ENCODE measurements around the gene AGXT. TPM values are rescaled to one million over a fixed set of nuclear protein-coding genes. Genes with fewer than 3 reads are reported as not detected.

Gene AGXT
- total RNA-seq, 1 donor from 2014 or later, result not detected

DNA sequence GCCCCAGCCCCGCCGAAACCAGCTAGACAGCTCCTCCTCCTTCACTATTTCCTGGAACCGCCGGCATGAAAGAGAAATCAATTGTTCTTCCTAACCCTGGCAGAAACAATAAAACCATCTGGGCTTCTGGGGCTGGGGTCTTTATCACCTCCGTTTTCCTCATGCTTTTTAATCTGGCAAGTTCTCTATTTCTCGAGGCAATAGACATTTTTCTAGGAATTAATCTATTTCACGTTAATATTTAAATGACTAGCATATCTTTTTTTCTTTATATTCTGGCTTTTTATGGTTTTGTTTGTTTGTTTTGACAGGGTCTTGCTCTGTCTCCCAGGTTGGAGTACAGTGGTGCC lies 47.2 kb upstream of the AGXT start:
- intact Hi-C loops (cut with DNase I), result no loop called here
- TF ChIP-seq POLR2AphosphoS5 (IDR thresholded peaks at IDR 0.05; ENCODE audit: insufficient read depth in 1 of 2, low read depth in 1 of 2) (no peak), CTCF (IDR thresholded peaks at IDR 0.05) (no peak), POLR2A (IDR thresholded peaks at IDR 0.05) (no peak)
- DNase-seq (ENCODE audit: extremely low spot score in 2 of 2), result no peak
- no peak overlapping the region for H3K4me3 ChIP-seq
- no peaks in the 10 kb centered on the region for H3K9me3 ChIP-seq
- no peaks in the 10 kb centered on the region for H3K36me3 ChIP-seq
- no peak overlapping the region for H3K27ac ChIP-seq
- peaks cover 24% of the 10 kb centered on the region for H3K4me1 ChIP-seq
- peaks cover 11% of the 10 kb centered on the region for H3K27me3 ChIP-seq

- peaks cover 24% of the 10 kb centered on the region for H3K4me1 ChIP-seq
Measured at GRCh38 chr2:240822280-240822847, 46.3 kb upstream of the AGXT start.

DNA sequence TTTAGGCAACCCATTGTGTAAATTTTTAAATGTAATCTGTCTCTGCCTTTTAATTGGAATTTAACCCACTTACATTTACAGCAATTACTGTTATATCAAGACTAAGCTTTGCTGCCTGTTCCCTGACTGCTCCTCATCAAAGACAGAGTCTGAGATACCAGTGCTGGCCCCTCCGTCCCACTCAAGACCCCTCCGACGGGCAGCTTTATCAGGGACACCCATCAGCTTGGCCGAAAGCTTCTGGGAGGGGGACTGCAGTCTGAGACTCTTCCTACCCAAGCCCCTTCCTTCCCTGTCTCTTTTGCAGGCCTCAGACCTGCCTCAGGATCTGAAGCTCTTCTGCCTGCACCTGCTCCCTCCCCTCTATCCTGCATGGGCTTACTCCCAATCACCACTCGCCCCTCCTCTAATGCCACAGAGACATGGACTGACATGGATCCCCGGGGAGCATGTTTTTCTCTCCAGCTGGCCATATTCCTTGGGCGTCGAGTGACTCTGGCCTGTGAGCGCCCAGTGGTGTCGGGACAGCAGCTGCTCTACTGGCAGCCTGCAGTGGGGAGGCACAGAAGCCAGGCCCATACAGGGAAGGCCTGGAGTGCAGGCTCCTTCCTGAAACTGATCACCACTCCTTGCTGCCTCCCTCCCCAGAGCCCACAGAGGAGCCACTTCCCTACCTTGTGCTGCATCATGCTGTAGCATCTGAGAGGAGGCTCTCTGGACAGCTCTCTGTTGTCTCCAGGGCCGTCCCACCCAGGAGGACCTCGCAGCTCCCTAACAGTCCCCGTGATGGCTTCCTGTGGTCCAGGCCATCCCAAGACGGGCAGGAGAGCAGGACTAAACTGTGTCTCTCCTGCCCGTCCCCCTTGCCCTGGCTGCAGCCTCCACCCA lies 44.9 kb upstream of the AGXT start:
- no peak for DNase-seq (ENCODE audit: extremely low spot score in 2 of 2)
- intact Hi-C loops (cut with DNase I), result no loop called here
- no peak for TF ChIP-seq POLR2AphosphoS5 (IDR thresholded peaks at IDR 0.05; ENCODE audit: insufficient read depth in 1 of 2, low read depth in 1 of 2)
- no peak for TF ChIP-seq CTCF (IDR thresholded peaks at IDR 0.05)
- TF ChIP-seq POLR2A (IDR thresholded peaks at IDR 0.05), result no peak
- Histone ChIP-seq H3K4me3 (no peak overlapping the region), H3K27me3 (peaks cover 11% of the 10 kb centered on the region), H3K36me3 (no peaks in the 10 kb centered on the region), H3K27ac (no peak overlapping the region), H3K4me1 (peaks cover 22% of the 10 kb centered on the region), H3K9me3 (no peaks in the 10 kb centered on the region)

More at GRCh38 chr2:240822280-240822847, 46.3 kb upstream of the AGXT start:
- H3K27me3 ChIP-seq, result peaks cover 11% of the 10 kb centered on the region
- no peak for TF ChIP-seq CTCF (IDR thresholded peaks at IDR 0.05)
- TF ChIP-seq POLR2AphosphoS5 (IDR thresholded peaks at IDR 0.05; ENCODE audit: insufficient read depth in 1 of 2, low read depth in 1 of 2), result no peak
- TF ChIP-seq POLR2A (IDR thresholded peaks at IDR 0.05), result no peak
- H3K36me3 ChIP-seq, result no peaks in the 10 kb centered on the region
- intact Hi-C loops (cut with DNase I), result no loop called here
- H3K27ac ChIP-seq, result no peak overlapping the region
- no peaks in the 10 kb centered on the region for H3K9me3 ChIP-seq
- DNase-seq (ENCODE audit: extremely low spot score in 2 of 2), result no peak
- H3K4me3 ChIP-seq, result no peak overlapping the region

GRCh38 chr2:240825476-240825875 lies 43.1 kb upstream of the AGXT start:
- H3K27me3 ChIP-seq, result peaks cover 8% of the 10 kb centered on the region

More at GRCh38 chr2:240825476-240825875, 43.1 kb upstream of the AGXT start:
- H3K36me3 ChIP-seq, result no peaks in the 10 kb centered on the region
- TF ChIP-seq POLR2AphosphoS5 (IDR thresholded peaks at IDR 0.05; ENCODE audit: insufficient read depth in 1 of 2, low read depth in 1 of 2) (no peak), POLR2A (IDR thresholded peaks at IDR 0.05) (no peak), CTCF (IDR thresholded peaks at IDR 0.05) (no peak)
- H3K4me3 ChIP-seq, result no peak overlapping the region
- no peak for DNase-seq (ENCODE audit: extremely low spot score in 2 of 2)
- intact Hi-C loops (cut with DNase I), result no loop called here
- no peaks in the 10 kb centered on the region for H3K9me3 ChIP-seq
- no peak overlapping the region for H3K27ac ChIP-seq
- peaks cover 9% of the 10 kb centered on the region for H3K4me1 ChIP-seq

Measured in vagina (tissue), 2 donors.